ENCODE measurements around the gene INTS15.
"Not testable (repeated sequence)": the region's sequence is repeated elsewhere in the genome, so short reads cannot be mapped to it uniquely, and the experiment has no call there.

INTS15 gene

GRCh38 chr7:6589829-6590644 lies at the start of gene INTS15:
TSS of gene INTS15 (plus strand) at chr7:6590021. CDS start at chr7:6590284, 263 bp downstream.
- DNase-seq (ENCODE audit: low read depth): peak; percentile 66

GRCh38 chr7:6542368-6542767 lies 47.5 kb upstream of the INTS15 start:
- no peak for DNase-seq (ENCODE audit: low read depth)

- DNase-seq (ENCODE audit: low read depth): no peak
Observed at GRCh38 chr7:6545398-6546126, 44.3 kb upstream of the INTS15 start.

GRCh38 chr7:6546498-6547251 lies 43.1 kb upstream of the INTS15 start:
- DNase-seq (ENCODE audit: low read depth): no peak

GRCh38 chr7:6547400-6547799 lies 42.4 kb upstream of the INTS15 start:
- DNase-seq (ENCODE audit: low read depth): no peak

GRCh38 chr7:6551016-6551511 lies 38.8 kb upstream of the INTS15 start, which contains the start of gene GRID2IP:
TSS of gene GRID2IP (minus strand) at chr7:6551461. CDS start at chr7:6551436, 25 bp downstream.
- DNase-seq (ENCODE audit: low read depth): no peak

- DNase-seq (ENCODE audit: low read depth): no peak
Observed at GRCh38 chr7:6553448-6554044, 36.3 kb upstream of the INTS15 start.

GRCh38 chr7:6554848-6555247 lies 35.0 kb upstream of the INTS15 start:
- no peak for DNase-seq (ENCODE audit: low read depth)

- no peak for DNase-seq (ENCODE audit: low read depth)
Observed at GRCh38 chr7:6556196-6556595, 33.6 kb upstream of the INTS15 start.

GRCh38 chr7:6558837-6559236 lies 31.0 kb upstream of the INTS15 start:
- no peak for DNase-seq (ENCODE audit: low read depth)

- no peak for DNase-seq (ENCODE audit: low read depth)
Observed at GRCh38 chr7:6559896-6560295, 29.9 kb upstream of the INTS15 start.

GRCh38 chr7:6562106-6562505 lies 27.7 kb upstream of the INTS15 start:
- no peak for DNase-seq (ENCODE audit: low read depth)

- no peak for DNase-seq (ENCODE audit: low read depth)
Observed at GRCh38 chr7:6563936-6564770, 25.7 kb upstream of the INTS15 start.

- no peak for DNase-seq (ENCODE audit: low read depth)
Observed at GRCh38 chr7:6565655-6566054, 24.2 kb upstream of the INTS15 start.

GRCh38 chr7:6567886-6568285 lies 21.9 kb upstream of the INTS15 start:
- no peak for DNase-seq (ENCODE audit: low read depth)

- DNase-seq (ENCODE audit: low read depth): no peak
Observed at GRCh38 chr7:6571160-6571779, 18.6 kb upstream of the INTS15 start.

GRCh38 chr7:6575281-6576023 lies 14.4 kb upstream of the INTS15 start:
- DNase-seq (ENCODE audit: low read depth): no peak

- no peak for DNase-seq (ENCODE audit: low read depth)
Observed at GRCh38 chr7:6576024-6576866, 13.6 kb upstream of the INTS15 start.

GRCh38 chr7:6576867-6577368 lies 12.9 kb upstream of the INTS15 start:
- not testable (repeated sequence) for DNase-seq (ENCODE audit: low read depth)

Data from T-helper 22 cell (primary cell).